NCI-H460 (cell line): ENCODE measurements around the gene HSPBP1. TPM values are rescaled to one million over a fixed set of nuclear protein-coding genes. Genes with fewer than 3 reads are reported as not detected.
"Not testable (repeated sequence)": the region's sequence is repeated elsewhere in the genome, so short reads cannot be mapped to it uniquely, and the experiment has no call there.

ENCODE experiments used
- DNase-seq: peaks from one replicate; pipeline ENCODE4 v3.0.0-alpha.2; 2016; ENCODE audit warnings: low read depth; ENCODE audit errors: extremely low read depth
- polyA plus RNA-seq: library from polyadenylated mRNA; depleted of rRNA; stranded (reverse); fragments of >200 nt; gene quantifications from 2 replicates; pipeline ENCODE4 v1.2.3, GENCODE V29; 2014; cell fraction: nucleus; rRNA removed
- total RNA-seq: library from RNA; depleted of rRNA; stranded (reverse); fragments of >200 nt; shearing (Covaris generic); gene quantifications from 2 replicates; pipeline ENCODE4 v1.2.3, GENCODE V29; 2014; rRNA removed

HSPBP1 gene, protein sequence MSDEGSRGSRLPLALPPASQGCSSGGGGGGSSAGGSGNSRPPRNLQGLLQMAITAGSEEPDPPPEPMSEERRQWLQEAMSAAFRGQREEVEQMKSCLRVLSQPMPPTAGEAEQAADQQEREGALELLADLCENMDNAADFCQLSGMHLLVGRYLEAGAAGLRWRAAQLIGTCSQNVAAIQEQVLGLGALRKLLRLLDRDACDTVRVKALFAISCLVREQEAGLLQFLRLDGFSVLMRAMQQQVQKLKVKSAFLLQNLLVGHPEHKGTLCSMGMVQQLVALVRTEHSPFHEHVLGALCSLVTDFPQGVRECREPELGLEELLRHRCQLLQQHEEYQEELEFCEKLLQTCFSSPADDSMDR
- total RNA-seq, result 33.4 and 37.1 TPM in 2 replicates
- 67.7 and 92.0 TPM in 2 replicates for polyA plus RNA-seq

DNA sequence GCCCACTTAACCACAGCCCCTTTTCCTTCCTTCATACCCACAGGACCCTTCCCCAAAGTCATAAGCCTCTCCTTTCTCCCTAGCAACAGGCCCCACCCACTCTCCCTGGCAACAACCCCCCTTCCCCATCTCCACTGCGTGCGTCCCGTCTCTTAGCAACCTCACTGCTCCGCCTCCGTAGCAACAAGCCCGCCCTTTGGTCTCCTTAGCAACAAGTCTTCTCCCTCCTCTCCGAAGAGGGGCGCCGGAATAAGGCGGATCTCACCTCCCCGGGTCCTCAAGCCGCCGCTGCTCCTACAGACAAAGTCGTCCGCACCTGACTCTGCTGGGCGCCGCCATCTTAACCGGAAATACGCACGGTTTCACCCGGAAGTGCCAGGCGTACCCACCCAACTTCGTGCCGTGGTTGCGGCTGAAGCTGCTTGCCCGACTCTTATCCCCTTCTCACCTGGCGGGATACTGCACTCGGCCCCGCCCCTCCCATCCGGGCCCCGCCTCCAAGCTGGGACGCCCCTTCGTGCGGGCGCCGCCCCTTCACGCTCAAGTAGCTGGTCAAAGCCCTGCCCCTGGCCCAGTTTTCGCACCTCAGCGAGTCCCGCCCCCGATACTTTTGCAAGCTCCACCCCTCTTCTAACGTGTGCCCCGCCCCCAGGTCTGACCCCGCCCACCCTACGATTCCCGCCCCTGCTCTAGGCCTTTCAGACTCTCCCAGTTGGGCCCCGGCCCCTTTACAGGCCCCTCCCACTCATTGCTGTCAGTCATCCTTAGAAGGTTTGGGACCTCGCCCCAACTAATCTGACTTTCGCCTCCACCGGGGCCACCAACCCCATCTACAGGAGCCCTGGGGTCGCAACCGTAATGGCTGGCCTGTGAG lies at the start of gene HSPBP1:
Gene HSPBP1, minus strand, starts transcription at position 341 of the 874 bp plus-strand sequence. CDS start 502 bp downstream, outside the sequence.
- peak; percentile 93 for DNase-seq

DNA sequence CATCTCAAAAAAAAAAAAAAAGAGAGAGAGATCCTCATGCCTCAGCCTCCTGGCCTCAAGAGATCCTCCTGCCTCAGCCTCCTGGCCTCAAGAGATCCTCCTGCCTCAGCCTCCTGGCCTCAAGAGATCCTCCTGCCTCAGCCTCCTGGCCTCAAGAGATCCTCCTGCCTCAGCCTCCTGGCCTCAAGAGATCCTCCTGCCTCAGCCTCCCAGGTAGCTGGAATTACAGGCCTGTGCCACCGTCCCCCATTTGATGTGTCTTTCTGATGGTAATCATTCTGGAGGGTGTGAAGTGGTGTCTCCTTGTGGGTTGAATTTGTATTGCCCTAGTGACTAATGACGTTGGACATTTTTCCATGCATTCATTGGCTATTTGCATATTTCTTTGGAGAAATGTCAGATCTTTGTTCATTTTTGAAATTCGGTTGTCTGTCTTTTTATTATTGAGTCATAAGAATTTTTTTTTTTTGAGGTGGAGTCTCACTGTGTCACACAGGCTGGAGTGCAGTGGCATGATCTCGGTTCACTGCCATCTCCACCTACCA lies 48.9 kb upstream of the HSPBP1 start:
- not testable (repeated sequence) for DNase-seq

DNA sequence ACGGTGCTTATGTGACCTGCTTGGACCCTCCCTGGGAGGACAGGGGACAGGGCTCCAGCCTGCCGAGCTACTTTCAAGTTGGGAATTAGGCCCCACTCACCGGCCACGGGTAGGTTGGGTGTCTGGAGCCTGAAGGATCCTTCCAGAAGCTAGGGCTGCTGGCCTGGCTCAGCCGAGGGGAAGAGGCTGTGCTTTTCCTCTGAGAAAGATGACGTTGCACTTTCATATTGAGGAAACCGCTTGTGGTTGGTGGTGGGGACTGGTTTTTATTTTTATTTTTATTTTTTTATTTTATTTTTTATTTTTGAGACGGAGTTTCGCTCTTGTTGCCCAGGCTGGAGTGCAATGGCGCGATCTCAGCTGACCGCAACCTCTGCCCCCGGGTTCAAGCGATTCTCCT lies 45.3 kb upstream of the HSPBP1 start, which contains the start of gene TMEM150B:
Gene TMEM150B, minus strand, starts transcription at position 170 of the 400 bp plus-strand sequence. CDS start 4,305 bp downstream, outside the sequence.
- DNase-seq, result no peak

DNA sequence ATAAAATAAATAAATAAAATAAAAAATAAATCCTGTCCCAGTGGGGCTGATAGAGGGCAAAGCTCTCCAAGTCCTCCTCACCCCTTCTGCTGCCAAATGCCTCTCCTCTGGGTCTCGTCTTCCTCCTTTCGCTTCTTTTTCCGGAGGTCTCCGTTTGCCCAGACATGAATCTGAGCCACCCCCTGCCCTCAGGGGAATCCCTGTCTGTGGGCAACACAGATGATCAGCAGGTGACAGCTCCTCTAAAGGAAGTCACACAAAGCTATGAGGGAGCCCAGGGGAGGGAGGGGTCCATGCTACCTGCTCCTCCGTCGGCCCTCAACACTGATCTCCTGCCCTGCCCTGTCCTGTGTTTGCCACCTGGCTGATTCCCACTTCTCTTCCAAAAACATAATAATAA lies 44.8 kb upstream of the HSPBP1 start:
- DNase-seq, result no peak

DNA sequence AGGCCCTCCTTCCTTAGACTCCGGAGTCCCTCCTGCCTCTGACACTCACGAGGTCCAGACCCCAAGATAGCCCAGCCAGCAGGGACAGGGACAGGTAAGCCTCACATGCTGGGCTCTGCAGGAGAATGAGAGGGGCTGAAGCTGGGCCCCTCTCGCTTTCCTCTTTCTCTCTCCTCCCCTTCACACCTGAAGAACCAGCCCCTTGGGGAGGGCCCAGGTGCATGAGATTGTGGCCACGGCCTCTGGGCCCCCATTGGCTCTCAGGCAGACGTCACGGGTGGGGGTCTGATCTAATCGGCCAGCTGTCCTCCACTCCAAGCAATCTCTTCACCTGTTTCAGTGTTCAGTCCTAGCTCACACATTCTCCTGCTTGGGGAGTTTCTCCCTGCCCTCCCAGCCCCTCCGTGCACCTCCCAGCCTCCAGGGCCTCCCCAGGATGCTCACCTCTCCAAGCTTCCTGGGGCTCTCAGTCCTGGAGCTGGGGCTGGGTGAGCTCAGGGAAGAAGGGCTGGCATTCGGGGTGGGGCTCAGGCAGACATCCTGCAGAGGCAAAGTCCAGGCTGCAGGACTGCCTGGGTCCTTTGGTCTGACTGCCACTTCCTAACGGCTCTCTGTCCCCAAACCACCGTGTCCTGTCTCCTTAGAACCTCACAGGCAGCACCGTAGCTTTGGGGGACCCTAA lies 42.4 kb upstream of the HSPBP1 start:
- no peak for DNase-seq

DNA sequence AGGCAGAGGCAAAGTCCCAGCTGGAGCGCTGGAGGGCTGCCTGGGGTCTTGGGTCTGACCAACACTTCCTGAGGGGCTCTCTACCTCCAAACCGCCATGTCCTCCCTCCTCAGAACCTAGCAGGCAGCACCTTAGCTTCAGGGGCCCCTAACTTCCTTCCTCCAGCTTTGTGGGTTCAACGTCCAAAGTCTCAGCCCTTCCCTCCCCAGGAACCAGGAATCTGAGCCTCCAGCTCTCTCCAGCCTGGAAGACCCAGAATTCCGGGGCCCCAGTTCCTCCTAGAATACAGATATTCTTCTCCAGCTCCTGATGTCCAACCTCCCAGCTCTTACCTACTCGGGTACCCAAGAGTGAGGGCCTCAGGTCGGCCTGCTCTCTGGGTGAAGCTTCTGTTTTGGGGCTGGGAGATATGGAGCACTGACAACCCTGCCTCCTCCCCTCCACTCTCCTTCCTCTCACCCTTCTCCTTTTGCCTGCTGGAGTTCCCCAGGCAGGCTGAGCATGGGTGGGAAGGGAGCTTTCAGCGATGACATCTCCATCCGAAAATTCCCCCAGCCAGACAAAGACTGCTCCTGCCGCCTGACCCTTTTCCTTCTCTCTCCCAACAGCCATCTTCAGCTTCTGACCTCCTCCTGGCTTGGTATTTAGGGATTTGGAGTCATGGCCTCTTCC lies 41.7 kb upstream of the HSPBP1 start:
- DNase-seq, result no peak

DNA sequence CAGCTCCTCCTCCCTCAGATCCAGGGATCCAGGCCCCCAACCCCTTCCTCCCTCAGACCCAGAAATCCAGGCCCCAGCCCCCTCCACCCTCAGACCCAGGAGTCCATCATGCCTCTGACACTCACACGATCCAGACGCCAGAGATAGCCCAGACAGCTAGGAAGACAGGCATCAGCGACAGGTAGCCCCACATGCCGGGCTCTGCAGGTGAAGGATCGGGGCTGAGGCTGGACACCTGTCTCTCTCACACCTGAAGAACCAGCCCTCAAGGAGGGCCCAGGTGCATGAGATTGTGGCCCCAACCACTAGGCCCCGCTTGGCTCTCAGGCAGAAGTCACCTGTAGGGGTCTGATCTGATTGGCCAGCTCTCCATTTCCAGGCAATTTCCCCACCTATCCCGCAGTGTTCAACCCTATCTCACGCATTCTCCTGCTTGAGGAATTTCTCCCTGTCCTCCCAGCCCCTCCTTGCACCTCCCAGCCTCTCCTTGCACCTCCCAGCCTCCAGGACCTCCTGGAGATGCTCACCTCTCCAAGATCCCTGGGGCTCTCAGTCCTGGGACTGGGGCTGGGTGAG lies 41.0 kb upstream of the HSPBP1 start:
- DNase-seq, result no peak

DNA sequence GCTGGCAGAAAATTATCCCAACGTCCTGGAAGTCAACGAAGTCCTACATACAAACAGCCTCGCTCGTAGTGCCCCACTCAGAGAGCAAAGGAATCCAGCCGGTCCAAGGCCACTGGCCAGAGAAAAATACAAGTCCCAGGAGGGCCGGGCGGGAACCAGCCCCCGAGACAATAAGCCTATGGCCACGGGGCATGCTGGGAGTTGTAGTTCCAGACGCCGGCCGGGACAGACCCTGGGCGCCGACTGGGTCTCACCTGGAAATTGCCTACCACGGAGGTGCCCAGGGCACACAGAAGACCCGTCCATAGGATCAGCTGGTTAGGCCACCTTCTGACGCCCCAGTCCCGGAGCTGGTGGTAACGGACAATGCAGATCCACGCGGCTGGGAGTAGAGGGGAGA lies 39.9 kb upstream of the HSPBP1 start:
- no peak for DNase-seq

DNA sequence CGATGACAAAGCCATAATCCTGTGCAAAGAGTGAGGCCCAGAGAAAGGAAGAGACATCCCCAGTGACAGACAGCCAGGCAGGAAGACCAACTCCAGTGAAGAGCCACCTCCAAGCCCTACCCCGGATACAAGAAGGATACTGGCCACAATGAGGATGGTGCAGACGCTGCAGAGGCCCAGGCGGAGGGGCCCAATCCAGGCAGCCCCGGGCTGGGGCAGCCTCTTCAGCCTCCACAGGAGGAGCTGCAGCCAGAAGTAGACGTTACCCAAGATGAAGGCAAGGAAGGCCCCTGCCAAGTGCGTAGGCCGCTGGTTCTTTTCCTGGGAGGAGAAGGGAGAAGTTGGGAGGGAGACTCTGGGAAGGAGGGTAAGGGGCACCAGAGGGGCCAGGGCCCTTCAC lies 36.7 kb upstream of the HSPBP1 start:
- DNase-seq, result no peak

DNA sequence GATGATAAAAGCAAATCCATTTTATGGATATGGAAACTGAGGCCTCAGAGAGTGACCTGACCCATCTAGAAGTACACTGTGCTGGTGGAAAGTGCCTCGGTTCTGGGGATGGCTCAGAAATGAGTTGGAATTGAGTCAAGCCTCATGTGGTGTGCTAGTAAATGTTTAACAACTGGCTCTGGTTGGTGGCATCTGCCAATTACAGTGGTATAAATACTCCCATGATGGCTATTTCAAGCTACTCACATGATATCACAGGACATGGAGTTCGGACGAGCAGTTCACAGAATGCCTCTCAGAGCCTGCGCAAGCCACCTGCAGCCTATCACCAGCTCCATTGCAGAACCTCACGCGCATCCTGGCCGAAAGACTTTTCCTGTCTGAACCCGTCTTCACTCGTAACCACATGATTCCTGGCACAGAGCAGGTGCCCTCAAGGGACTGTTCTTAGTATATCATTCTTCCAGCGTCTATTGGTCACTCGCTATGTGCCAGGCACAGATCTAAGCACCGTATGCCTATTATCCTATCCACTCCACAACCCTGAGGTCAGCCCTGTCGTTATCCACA lies 36.1 kb upstream of the HSPBP1 start:
- DNase-seq, result no peak

DNA sequence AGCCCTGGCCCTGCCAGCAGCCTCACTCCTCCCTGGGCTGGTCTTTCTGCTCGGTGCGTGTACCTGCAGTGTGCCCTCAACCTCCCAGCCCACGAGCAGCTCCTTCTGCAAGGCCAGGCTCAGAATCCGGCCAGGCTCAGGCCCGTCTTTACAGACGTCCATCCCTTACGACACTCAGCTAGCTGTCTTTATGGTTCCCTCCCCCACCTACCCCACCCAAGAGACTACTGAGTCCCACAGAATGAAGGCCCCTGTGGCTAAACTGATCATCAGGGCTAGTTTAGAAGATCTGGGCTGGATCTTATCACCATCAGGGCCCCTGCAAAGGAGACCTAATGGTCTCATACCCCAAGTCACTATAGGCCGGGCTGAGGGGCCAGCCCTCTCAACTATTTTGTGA lies 34.5 kb upstream of the HSPBP1 start:
- DNase-seq, result no peak

DNA sequence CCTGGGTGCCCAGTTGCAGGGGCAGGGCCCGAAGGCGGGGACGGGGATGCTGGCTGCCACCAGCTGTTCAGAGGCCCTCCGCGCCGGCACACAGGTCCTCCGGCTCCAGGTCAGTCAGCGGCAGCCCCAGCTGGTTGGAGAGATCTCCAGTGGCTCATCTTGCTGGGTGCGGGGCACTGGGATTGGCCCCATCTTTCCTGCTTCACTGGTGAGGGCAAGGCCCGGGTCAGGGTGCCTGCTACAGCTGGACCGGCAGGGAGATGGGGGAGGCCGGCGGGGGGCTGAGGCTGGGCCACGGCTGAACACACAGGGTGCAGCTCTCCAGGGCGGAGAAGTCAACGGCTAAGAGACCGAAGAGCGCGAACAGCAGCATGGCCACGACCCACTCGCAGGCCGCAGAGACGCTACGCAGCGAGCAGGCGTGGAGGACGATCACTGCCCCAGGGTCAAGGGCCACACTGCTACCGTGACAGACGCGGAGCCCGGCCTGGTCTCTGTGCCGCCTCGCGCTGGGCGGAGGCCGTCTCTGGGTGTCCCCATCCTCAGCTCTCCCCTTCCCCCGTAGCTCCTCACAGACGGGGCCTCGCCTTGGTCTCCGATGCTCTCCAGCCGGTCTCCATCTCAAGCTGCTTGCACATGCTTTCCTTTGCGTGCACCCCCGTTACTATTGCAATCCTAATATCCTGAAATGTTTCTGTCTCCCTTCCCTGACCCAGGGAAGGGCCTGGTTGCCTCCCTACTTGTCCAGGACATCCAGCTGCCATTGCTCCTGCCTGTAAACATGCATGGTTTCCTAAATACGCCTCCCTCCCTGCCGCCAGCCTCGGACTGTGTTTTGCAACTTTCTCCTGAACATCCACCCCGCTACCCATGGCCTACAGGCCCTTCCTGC lies 33.0 kb upstream of the HSPBP1 start:
- DNase-seq, result no peak

DNA sequence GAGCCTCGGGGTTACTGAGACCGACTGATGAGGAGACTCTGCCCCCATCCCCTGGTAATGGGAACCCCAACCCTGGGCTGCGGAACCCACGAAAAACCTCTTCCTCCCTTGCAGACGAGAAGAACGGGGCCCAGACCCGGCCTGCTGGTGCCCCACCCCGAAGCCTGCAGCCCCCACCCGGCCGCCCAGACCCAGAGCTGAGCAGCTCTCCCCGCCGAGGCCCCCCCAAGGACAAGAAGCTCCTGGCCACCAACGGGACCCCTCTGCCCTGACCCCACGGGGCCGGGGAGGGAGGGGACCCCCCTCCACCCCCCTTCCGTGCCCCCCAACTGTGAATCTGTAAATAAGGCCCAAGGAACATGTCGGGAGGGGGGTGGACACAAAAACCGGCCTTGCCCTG lies 31.9 kb upstream of the HSPBP1 start:
- DNase-seq, result no peak

DNA sequence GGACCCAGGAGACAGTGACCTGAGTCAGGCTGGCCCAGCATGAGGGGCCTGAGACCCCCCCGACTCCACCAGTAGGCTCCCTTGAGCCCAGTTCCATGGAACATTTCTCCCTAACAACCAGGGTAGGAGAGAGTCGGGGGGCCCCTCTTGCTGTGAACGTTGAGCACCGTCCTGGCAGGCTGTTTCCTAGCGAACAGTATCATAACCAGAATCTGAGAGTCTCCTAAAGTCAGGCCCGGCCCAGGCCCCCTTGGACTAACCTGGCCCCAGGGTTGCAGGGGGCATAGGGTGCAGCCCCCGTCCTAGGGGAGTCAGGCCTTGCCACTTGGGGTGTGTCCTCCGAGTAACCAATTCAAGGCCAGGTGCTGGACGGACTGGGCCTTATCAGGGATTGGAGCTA lies 31.5 kb upstream of the HSPBP1 start:
- no peak for DNase-seq

DNA sequence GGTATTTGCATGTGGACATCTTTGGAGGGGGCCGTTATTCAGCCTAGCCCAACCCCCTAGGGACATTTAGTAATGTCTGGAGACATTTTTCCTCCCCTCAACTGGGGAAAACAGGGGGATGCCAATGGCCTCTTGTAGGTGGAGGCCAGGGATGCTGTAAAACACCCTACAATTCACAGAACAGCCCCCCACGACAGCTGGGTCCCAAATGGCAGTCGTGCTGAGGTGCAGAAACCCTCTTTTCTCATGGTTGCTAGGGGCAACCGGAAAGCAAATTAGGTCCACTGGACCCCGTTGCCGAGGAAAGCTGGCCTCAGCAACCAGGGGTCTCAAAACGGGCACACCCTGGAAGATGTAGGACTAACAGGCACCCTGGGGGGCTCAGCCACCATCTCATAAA lies 30.6 kb upstream of the HSPBP1 start:
- DNase-seq, result no peak

DNA sequence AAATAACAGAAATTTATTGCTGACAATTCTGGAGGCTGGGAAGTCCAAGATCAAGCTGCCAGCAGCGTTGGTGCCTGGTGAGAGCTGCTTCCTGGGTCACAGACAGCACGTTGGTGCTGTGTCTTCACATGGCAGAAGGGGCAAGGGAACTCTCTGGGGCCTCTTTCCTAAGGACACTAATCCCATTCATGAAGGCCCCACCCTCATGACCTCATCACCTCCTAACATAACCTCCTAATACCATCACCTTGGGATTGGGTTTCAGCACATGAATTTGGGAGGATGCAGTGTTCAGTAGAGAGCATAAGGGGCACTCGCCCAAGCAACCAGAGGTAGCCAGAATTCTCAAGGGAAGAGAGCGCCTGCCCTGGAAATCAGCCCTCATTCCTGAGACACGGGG lies 29.5 kb upstream of the HSPBP1 start:
- DNase-seq, result no peak

DNA sequence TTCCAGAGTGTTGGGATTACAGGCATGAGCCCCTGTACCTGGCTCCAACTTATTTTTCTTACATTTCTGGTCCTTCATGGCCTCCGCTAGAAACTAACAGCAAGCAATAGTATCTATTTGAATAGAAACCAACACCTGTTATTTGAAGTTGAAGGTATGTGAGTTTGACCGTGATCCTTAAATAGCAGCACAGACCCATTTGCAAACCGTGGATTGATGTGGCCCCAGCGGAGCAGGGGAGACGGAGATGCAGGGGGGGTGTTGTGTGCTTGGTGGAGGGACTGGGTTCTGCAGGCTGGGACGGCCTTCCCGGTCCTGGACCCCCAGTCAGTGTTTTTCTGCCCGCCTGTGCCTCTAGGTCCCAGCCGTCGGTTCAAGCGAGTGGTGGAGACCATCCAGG lies 28.4 kb upstream of the HSPBP1 start:
- no peak for DNase-seq

DNA sequence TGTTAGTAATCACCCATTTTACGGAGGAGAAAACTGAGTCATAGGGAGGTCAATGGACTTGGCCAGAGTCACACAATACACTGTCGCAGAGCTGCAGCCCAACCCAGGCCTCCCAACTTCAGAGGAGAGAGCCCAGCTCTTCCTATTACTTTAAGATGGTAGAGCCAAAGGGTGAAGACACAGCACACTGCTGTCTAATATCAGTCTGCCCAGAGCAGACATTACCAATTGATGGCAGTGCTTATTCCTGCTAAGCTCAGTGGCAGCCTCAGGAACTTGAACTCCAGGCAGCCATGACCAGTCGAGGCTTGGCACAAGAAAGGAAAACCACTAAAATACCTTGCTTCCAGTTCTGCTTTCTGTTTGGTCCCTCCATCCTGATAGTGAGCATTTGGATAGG lies 26.8 kb upstream of the HSPBP1 start:
- no peak for DNase-seq
